ENCODE data around the gene ALDH6A1.

DNA sequence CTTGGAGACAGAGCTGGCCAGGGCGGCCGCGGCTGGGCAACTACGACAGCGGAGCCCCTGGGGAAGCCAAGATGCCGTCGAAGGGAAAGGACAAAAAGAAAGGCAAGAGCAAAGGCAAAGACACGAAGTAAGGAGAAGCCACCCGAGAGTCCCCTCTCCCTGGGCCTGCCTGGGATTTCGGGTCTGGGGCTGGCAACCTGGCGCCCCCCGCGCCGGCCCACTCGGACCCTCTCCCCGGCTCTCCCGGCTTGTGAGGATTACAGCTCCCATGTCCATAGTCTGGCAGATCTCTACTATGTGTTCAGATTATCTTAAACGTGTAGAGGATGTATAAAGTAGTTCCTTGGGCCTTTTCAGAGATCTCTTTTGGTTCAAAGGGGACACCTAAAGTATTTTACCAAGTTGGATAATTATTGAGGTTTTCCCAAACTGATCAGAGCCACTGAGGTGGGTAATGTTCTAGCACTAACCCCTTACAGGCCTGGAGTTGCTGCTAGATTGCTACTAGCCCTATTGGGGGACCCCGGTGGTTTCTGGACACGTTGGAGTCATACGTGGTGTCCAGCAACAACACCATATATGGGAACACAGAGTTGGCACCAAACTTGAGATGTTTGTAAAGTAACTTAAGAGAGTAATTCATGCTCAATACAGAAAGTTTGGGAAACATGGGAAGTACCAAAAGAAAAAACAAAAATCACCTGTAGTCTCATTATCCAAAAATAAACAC is 64.7 kb downstream of the ALDH6A1 start:
- TF ChIP-seq, protein P1, sequence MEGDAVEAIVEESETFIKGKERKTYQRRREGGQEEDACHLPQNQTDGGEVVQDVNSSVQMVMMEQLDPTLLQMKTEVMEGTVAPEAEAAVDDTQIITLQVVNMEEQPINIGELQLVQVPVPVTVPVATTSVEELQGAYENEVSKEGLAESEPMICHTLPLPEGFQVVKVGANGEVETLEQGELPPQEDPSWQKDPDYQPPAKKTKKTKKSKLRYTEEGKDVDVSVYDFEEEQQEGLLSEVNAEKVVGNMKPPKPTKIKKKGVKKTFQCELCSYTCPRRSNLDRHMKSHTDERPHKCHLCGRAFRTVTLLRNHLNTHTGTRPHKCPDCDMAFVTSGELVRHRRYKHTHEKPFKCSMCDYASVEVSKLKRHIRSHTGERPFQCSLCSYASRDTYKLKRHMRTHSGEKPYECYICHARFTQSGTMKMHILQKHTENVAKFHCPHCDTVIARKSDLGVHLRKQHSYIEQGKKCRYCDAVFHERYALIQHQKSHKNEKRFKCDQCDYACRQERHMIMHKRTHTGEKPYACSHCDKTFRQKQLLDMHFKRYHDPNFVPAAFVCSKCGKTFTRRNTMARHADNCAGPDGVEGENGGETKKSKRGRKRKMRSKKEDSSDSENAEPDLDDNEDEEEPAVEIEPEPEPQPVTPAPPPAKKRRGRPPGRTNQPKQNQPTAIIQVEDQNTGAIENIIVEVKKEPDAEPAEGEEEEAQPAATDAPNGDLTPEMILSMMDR (IDR thresholded peaks at IDR 0.05) = no peak
- TF ChIP-seq POLR2A (IDR thresholded peaks at IDR 0.05) = no peak
